Right lobe of liver (tissue), 6 donors: ENCODE measurements around the gene ASXL1. TPM values are rescaled to one million over a fixed set of nuclear protein-coding genes. Genes with fewer than 3 reads are reported as not detected.

Experiments used
- ATAC-seq, 4 donors: fragments of 200-7000 bp; cut with Tn5 transposase; one replicate each; pipeline ENCODE4 v1.9.1; 2020; ENCODE audit warnings: mild to moderate bottlenecking in 4 of 4, moderate library complexity in 4 of 4
- DNase-seq, 3 donors: peaks; one replicate each; pipeline ENCODE4 v3.0.0-alpha.2; 2020
- H3K27ac ChIP-seq, 3 donors: fragments of 200-600 bp; one replicate each; pipeline ENCODE4 v1.8.0; 2022
- H3K27me3 ChIP-seq, 2 donors: fragments of 200-600 bp; one replicate each; pipeline ENCODE4 v1.8.0; 2022
- H3K36me3 ChIP-seq, 4 donors: fragments of 200-600 bp; sonication (generic) in 1 of 4; one replicate each; pipeline versions ENCODE4 v1.5.1 to v1.8.0; 2017 to 2022; ENCODE audit warnings: control low read depth in 1 of 4
- H3K4me1 ChIP-seq, 4 donors: fragments of 200-600 bp; sonication (generic) in 1 of 4; one replicate each; pipeline versions ENCODE4 v1.5.1 to v1.8.0; 2017 to 2022; ENCODE audit warnings: control low read depth in 1 of 4
- H3K4me3 ChIP-seq, 3 donors: fragments of 200-600 bp; one replicate each; pipeline ENCODE4 v1.8.0; 2022
- H3K9me3 ChIP-seq, 4 donors: fragments of 200-600 bp; sonication (generic) in 1 of 4; one replicate each; pipeline versions ENCODE4 v1.5.1 to v1.8.0; 2017 to 2022; ENCODE audit warnings: control low read depth in 1 of 4
- CTCF ChIP-seq, 4 donors: fragments of 200-600 bp in 3 of 4; fragments of 450-650 bp in 1 of 4; IDR thresholded peaks; one replicate each; pipeline versions ENCODE4 v1.5.1 to v1.8.0; 2016 to 2022; ENCODE audit warnings: antibody characterized with exemption in 4 of 4, mild to moderate bottlenecking in 2 of 4
- POLR2A ChIP-seq: fragments of 450-650 bp; IDR thresholded peaks from one replicate; pipeline ENCODE4 v1.6.1; 2017; ENCODE audit warnings: antibody characterized with exemption, mild to moderate bottlenecking
- WGBS: methylation state at CpG from one replicate; pipeline ENCODE4 v1.1.6; 2018; ENCODE audit warnings: low coverage, low lambda C conversion rate; ENCODE audit not compliant: insufficient coverage; ENCODE audit errors: missing lambda C conversion rate; 5-methylcytosine and 5-hydroxymethylcytosine counted together
- intact Hi-C, 2 donors: fragments of 100-400 bp; cut with DNase I; formaldehyde crosslinking; loops; one replicate each; pipeline versions ENCODE4 v1.11.2 to v1.14.1; 2022
- total RNA-seq, 6 experiments: library from RNA; depleted of rRNA in 2 of 6; stranded (reverse); fragments of >200 nt in 2 of 6; fragmentation: NEBNext Ultra II Directional in 3 of 6; extraction: Animal tissue kit (Norgen Biotek cat#: 25700) in 3 of 6; gene quantifications; one replicate each; pipeline versions ENCODE4 v1.1.0 to v1.2.4, GENCODE V29; 2016 to 2023
- donor health status: DM: no; HTN: yes; CAD: no.
- donor health status: DM: no; HTN: no; CAD: no.
- donor health status: DM: no; HTN: no; CAD: no.
- donor health status: DM: no; HTN: yes; CAD: no.
- donor health status: DM: no; HTN: yes; CAD: no.

The ASXL1 gene
- total RNA-seq, 6 experiments from 2014 or later: 18.9 to 41.8 (median 26.0) TPM

- no peak for TF ChIP-seq POLR2A
- TF ChIP-seq CTCF (IDR thresholded peaks at IDR 0.05): no peak
- WGBS: 91% methylated on average over 3 of the region's 3 CpGs
- intact Hi-C loops: no loop called here
Observed at GRCh38 chr20:32343439-32343838, 14.7 kb upstream of the ASXL1 start.

DNA sequence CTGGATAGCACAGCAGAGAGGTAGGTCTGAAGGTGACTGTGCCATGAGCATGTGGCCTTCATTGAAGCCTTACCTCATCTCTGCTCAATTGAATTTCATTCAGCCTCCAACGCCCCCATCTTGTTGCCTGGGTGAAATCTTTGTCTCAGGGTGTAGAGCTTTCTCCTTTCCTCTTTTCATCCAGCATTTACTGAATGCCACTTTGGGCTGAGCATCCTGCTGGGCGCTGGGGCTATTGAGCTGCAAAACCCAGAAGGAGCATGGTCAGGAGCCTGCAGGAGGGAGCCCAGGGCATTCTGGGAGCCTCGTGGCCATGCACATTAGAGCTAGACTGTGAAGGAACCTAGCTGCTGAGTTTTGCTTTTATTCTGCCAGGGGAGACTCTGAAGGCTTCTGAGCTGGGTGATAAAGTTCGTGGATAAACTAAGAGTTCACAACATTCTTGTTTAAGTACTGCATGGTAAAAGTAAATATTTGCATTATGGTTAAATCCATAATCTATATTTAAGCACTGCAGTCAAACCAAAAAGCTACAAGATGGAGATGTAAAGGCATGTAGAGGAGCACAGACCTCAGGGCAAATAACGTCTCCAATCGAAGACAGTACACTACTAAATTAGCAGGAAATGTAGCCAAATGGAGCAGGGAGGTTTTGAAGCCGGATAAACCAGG is 13.2 kb upstream of the ASXL1 start:
- no peak overlapping the region for H3K4me3 ChIP-seq
- 47% methylated on average over 7 of the region's 7 CpGs for WGBS

More at GRCh38 chr20:32343439-32343838, 14.7 kb upstream of the ASXL1 start:
- Histone ChIP-seq H3K36me3 (no peaks in the 10 kb centered on the region), H3K27ac (no peak overlapping the region), H3K4me3 (no peak overlapping the region), H3K27me3 (no peaks in the 10 kb centered on the region), H3K4me1 (no peaks in the 10 kb centered on the region), H3K9me3 (no peaks in the 10 kb centered on the region)
- ATAC-seq: no peak
- no peak for DNase-seq

GRCh38 chr20:32348207-32348606 is 9.9 kb upstream of the ASXL1 start:
- Histone ChIP-seq H3K27me3 (no peaks in the 10 kb centered on the region), H3K9me3 (no peaks in the 10 kb centered on the region), H3K4me3 (no peak overlapping the region), H3K4me1 (no peaks in the 10 kb centered on the region), H3K36me3 (no peaks in the 10 kb centered on the region), H3K27ac (no peak overlapping the region)
- no peak for TF ChIP-seq POLR2A
- TF ChIP-seq CTCF (IDR thresholded peaks at IDR 0.05): no peak
- ATAC-seq: no peak
- 67% methylated on average over 3 of the region's 3 CpGs for WGBS
- DNase-seq: no peak
- intact Hi-C loops: no loop called here

More for the DNA sequence above, 13.2 kb upstream of the ASXL1 start:
- ATAC-seq (no peak), DNase-seq (no peak)
- no peak for TF ChIP-seq CTCF (IDR thresholded peaks at IDR 0.05)
- no peak for TF ChIP-seq POLR2A
- H3K9me3 ChIP-seq: no peaks in the 10 kb centered on the region
- H3K27ac ChIP-seq: no peak overlapping the region
- no peaks in the 10 kb centered on the region for H3K36me3 ChIP-seq
- H3K4me1 ChIP-seq: no peaks in the 10 kb centered on the region
- intact Hi-C loops: no loop called here
- H3K27me3 ChIP-seq: no peaks in the 10 kb centered on the region

DNA sequence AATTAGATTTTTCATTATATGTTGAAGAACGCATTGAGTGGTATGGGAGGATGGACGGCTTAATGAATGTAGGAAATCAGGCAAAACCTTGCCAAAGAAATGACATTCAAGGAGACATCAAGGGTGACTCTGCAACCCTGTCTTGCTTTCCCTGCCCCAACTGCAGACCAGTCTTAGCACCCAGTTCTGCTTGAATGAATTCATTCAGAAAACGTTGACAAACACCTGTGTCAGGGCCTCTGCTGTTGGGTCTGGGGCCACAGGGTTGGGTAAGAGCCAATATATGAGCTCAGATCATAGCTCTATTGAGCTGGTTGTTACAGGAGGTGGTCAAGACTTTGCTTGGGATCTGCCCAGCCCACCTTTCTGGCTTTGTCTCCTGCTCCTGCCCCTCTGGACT is 7.7 kb upstream of the ASXL1 start:
- intact Hi-C loops: loop anchor here in 1 of 2 donors (10.0 kb wide), 1 partner anchor 104 kb away; no protein-coding TSS in a partner anchor
- Histone ChIP-seq H3K36me3 (no peaks in the 10 kb centered on the region), H3K4me3 (no peak overlapping the region), H3K27me3 (no peaks in the 10 kb centered on the region), H3K4me1 (peaks cover 0 to 4% (median 0%) of the 10 kb centered on the region in 4 donors), H3K9me3 (no peaks in the 10 kb centered on the region), H3K27ac (no peak overlapping the region)
- WGBS: 100% methylated on average over 2 of the region's 3 CpGs
- DNase-seq (no peak), ATAC-seq (no peak)
- TF ChIP-seq POLR2A: no peak
- no peak for TF ChIP-seq CTCF (IDR thresholded peaks at IDR 0.05)
